ELF-1 (cell line): ENCODE measurements around the gene SYNJ2.
"Not testable (repeated sequence)": the region's sequence is repeated elsewhere in the genome, so short reads cannot be mapped to it uniquely, and the experiment has no call there.

Experiments
- DNase-seq: peaks from one replicate; pipeline ENCODE4 v3.0.0-alpha.2; 2016; ENCODE audit warnings: low read depth, low spot score

Gene SYNJ2

GRCh38 chr6:157954150-157955117, 27.2 kb upstream of the SYNJ2 start:
- DNase-seq, result peak; percentile 42

GRCh38 chr6:157955675-157956074, 26.0 kb upstream of the SYNJ2 start:
- DNase-seq, result no peak

GRCh38 chr6:157956171-157956730, 25.4 kb upstream of the SYNJ2 start:
- no peak for DNase-seq

- DNase-seq, result no peak
Measured at GRCh38 chr6:157959451-157960227, 22.0 kb upstream of the SYNJ2 start.

- no peak for DNase-seq
Measured at GRCh38 chr6:157961153-157961831, 20.4 kb upstream of the SYNJ2 start.

GRCh38 chr6:157961832-157962575, 19.7 kb upstream of the SYNJ2 start:
- DNase-seq, result no peak

GRCh38 chr6:157962601-157963302, 18.9 kb upstream of the SYNJ2 start:
- DNase-seq, result no peak

GRCh38 chr6:157964100-157964499, 17.6 kb upstream of the SYNJ2 start:
- no peak for DNase-seq

- DNase-seq, result no peak
Measured at GRCh38 chr6:157965387-157965786, 16.3 kb upstream of the SYNJ2 start.

- no peak for DNase-seq
Measured at GRCh38 chr6:157966589-157966977, 15.1 kb upstream of the SYNJ2 start.

- peak; percentile 49 for DNase-seq
Measured at GRCh38 chr6:157967020-157967419, 14.6 kb upstream of the SYNJ2 start.

GRCh38 chr6:157967486-157967885, 14.2 kb upstream of the SYNJ2 start:
- no peak for DNase-seq

- DNase-seq, result not testable (repeated sequence)
Measured at GRCh38 chr6:157972177-157972576, 9.5 kb upstream of the SYNJ2 start.

- peak; percentile 51 for DNase-seq
Measured at GRCh38 chr6:157974341-157974894, 7.2 kb upstream of the SYNJ2 start.

- no peak for DNase-seq
Measured at GRCh38 chr6:157974967-157975366, 6.7 kb upstream of the SYNJ2 start.

- DNase-seq, result no peak
Measured at GRCh38 chr6:157975456-157975855, 6.2 kb upstream of the SYNJ2 start.

GRCh38 chr6:157976345-157977175, 5.1 kb upstream of the SYNJ2 start:
- no peak for DNase-seq

- DNase-seq, result no peak
Measured at GRCh38 chr6:157977176-157977804, 4.4 kb upstream of the SYNJ2 start.
